RWPE2 (cell line): Measurements from ENCODE around the gene VIPR2.

Source experiments
- ATAC-seq: fragments of 200-7000 bp; cut with Tn5 transposase; 3 replicates; pipeline ENCODE4 v1.9.1; 2021; ENCODE audit warnings: low read depth
- DNase-seq: peaks from one replicate; pipeline ENCODE4 v3.0.0-alpha.2; 2020; ENCODE audit warnings: low spot score
- H3K27ac ChIP-seq: fragments of 450-650 bp; 2 replicates; pipeline ENCODE4 v1.5.1; 2017; ENCODE audit warnings: mild to moderate bottlenecking; ENCODE audit not compliant: poor library complexity, severe bottlenecking
- H3K27me3 ChIP-seq: fragments of 250-450 bp; sonication (Bioruptor Pico); 2 replicates; pipeline ENCODE4 v1.5.1; 2021; ENCODE audit warnings: mild to moderate bottlenecking, moderate library complexity; ENCODE audit not compliant: insufficient read depth, poor library complexity, severe bottlenecking
- H3K36me3 ChIP-seq: fragments of 250-450 bp; sonication (Bioruptor Pico); 2 replicates; pipeline ENCODE4 v1.5.1; 2020; ENCODE audit warnings: low read depth, mild to moderate bottlenecking, moderate library complexity
- H3K4me1 ChIP-seq: fragments of 250-450 bp; sonication (Bioruptor Pico); 2 replicates; pipeline ENCODE4 v1.5.1; 2021; ENCODE audit warnings: mild to moderate bottlenecking, moderate library complexity; ENCODE audit not compliant: insufficient read depth, poor library complexity, severe bottlenecking
- H3K4me3 ChIP-seq: fragments of 250-450 bp; sonication (Bioruptor Pico); 2 replicates; pipeline ENCODE4 v1.5.1; 2021; ENCODE audit warnings: mild to moderate bottlenecking, moderate library complexity; ENCODE audit not compliant: severe bottlenecking
- H3K9me3 ChIP-seq: fragments of 250-450 bp; sonication (Bioruptor Pico); 2 replicates; pipeline ENCODE4 v1.5.1; 2021; ENCODE audit warnings: mild to moderate bottlenecking, moderate library complexity; ENCODE audit not compliant: severe bottlenecking
- CTCF ChIP-seq: fragments of 450-650 bp; IDR thresholded peaks from one replicate; pipeline ENCODE4 v1.5.1; 2017; ENCODE audit warnings: mild to moderate bottlenecking, moderate library complexity; ENCODE audit not compliant: poor library complexity, severe bottlenecking

The VIPR2 gene

DNA sequence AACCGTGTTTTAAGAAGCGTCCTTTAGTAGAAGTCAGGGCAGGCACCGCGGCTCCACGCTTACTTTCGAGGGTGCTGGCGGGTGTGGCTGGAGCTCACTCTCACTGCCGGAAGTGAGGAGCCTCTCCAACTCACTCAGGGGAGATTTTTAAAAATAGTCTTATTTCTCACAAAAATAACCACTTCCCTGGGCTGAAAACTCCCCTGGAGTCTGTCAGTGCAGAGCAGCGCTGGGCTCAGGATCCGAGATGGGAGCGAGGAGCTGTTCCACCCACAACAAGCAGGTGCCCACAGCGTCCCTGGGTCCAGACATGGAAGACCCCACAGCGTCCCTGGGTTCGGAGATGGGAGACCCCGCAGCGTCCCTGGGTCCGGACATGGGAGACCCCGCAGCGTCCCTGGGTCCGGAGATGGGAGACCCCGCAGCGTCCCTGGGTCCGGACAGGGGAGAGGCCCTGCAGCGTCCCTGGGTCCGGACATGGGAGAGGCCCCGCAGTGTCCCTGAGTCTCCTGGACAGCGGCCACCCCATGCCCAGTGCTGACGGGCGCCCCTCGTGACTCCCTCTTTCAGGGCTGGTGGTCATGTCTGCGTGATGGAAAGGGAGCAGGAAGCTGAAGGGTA lies 51.2 kb downstream of the VIPR2 start:
- no peak overlapping the region for H3K4me3 ChIP-seq
- no peaks in the 10 kb centered on the region for H3K9me3 ChIP-seq
- no peak overlapping the region for H3K27ac ChIP-seq
- no peaks in the 10 kb centered on the region for H3K4me1 ChIP-seq
- H3K36me3 ChIP-seq: no peaks in the 10 kb centered on the region
- no peak for ATAC-seq
- no peaks in the 10 kb centered on the region for H3K27me3 ChIP-seq
- TF ChIP-seq CTCF: no peak
- peak; percentile 45 for DNase-seq

DNA sequence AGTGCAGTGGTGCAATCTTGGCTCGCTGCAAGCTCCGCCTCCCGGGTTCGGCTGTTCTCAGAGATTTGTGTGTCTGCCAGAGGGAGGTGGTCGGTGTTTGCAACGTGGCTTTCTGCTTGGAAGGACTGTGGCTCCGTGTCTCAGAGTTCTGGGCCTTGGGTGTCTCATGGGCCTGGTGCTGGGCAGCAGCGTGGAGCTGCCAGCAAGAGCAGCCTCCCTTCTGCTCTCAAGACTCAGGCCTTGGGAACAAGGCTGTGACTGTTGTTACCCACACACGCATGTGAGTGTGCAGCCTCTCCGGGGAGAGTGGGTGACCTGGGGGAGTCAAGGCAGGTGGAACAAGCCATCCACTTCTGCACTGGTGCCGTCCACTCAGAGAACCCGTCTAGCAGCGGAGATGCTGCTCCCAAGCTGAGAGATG lies 52.0 kb downstream of the VIPR2 start:
- DNase-seq: peak; percentile 30
- no peak overlapping the region for H3K27ac ChIP-seq
- no peak overlapping the region for H3K4me3 ChIP-seq
- no peaks in the 10 kb centered on the region for H3K9me3 ChIP-seq
- no peaks in the 10 kb centered on the region for H3K4me1 ChIP-seq
- no peak for ATAC-seq
- no peak for TF ChIP-seq CTCF
- H3K27me3 ChIP-seq: no peaks in the 10 kb centered on the region
- no peaks in the 10 kb centered on the region for H3K36me3 ChIP-seq

GRCh38 chr7:159091480-159092475 lies 52.9 kb downstream of the VIPR2 start:
- peak; percentile 33 for DNase-seq

DNA sequence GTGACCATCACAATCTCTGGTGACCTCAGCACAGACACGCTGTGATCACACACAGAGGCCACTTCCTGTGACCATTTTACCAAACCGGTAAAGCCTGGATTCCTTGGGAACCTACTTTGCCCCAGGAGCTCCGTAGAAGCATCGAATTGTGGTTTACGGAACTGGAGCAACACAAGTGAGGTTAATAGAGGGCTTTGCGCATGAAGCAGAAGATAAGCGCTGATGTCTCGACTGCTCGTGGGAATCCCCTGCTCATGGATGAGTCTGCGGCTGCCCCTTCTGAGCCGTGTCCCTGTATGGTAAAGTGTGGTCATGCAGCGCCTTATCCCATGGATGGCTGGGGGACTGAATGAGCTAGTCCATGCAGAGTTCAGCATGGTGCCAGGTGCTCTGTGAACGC lies 53.6 kb downstream of the VIPR2 start:
- no peaks in the 10 kb centered on the region for H3K9me3 ChIP-seq
- H3K27ac ChIP-seq: no peak overlapping the region
- no peaks in the 10 kb centered on the region for H3K4me1 ChIP-seq
- H3K36me3 ChIP-seq: no peaks in the 10 kb centered on the region
- H3K4me3 ChIP-seq: no peak overlapping the region
- ATAC-seq (no peak), DNase-seq (peak; percentile 15)
- no peak for TF ChIP-seq CTCF
- H3K27me3 ChIP-seq: no peaks in the 10 kb centered on the region

More at GRCh38 chr7:159091480-159092475, 52.9 kb downstream of the VIPR2 start:
- Histone ChIP-seq H3K9me3 (no peaks in the 10 kb centered on the region), H3K27me3 (no peaks in the 10 kb centered on the region), H3K36me3 (no peaks in the 10 kb centered on the region), H3K4me3 (no peak overlapping the region), H3K27ac (no peak overlapping the region), H3K4me1 (no peaks in the 10 kb centered on the region)
- no peak for ATAC-seq
- TF ChIP-seq CTCF: no peak
